ENCODE measurements around the gene TNFRSF4. TPM values are rescaled to one million over a fixed set of nuclear protein-coding genes. Genes with fewer than 3 reads are reported as not detected.
"Not testable (repeated sequence)": the region's sequence is repeated elsewhere in the genome, so short reads cannot be mapped to it uniquely, and the experiment has no call there.

Gene TNFRSF4
- total RNA-seq, 1 donor from 2014 or later = 418 TPM

DNA sequence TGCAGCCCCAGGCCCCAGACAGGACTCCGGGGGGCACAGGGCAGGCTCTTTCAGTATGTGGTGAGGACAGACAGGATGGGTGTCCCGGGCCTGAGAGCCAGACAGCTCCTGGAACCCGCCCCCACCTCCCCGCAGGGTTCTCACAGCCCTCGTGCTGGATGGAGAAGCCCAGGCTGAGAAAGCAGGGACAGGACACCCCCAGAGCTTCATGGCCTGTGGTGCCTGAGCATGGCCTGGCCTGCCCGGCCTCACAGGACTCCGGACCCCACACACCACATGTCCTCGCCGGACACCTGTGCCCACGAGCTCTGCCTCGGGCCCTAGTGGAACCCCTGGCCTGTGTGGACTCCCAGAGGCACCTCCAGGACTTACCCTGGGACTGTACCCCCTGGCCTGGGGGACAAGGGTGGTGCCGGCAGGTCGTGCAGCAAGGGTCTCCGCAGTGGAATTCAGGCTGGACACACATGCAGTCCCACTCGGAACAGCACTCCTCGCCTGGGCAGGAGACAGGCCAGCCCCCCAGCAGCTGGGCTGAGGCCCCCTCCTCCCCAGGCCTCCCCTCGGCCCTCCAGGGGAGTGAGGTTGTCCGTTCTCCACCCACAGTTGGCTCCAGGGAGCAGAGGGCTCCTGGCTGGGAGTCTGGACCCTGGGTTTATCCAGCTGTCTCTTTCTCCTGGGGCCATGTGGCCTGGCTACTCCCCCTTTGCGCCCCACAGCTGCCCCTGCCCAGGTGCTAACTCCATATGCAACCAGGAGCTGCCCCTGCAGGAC, 8.8 kb downstream of the TNFRSF4 start:
- intact Hi-C loops (cut with micrococcal nuclease) = loop anchor here (5.0 kb wide), 3 partner anchors 48 to 68 kb away; partner anchors contain the start of gene UBE2J2

DNA sequence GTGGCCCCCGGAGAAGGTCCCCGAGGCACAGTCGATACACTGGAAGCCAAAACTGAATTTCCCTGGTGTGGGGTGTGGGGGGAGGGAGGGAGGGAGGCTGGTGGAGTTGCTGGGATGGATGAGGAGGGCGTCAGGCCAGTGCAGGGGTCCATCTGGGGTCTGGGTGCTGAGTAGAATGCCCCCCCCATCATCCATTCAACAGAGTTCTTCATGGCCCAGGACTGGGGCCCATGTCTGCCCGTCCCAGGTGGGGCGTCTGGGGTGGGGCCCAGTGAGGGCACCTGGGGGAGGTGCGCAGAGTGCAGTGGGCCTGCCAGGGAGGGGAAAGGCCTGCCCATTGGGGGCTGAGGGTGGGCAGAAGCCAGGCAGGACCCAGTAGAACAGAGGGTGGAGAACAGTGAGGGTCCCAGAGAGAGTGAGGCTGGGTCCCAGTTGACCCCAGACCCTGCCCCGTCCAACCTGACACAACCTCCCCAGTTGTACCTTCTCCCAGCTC, 9.5 kb downstream of the TNFRSF4 start:
- intact Hi-C loops (cut with micrococcal nuclease) = no loop called here

DNA sequence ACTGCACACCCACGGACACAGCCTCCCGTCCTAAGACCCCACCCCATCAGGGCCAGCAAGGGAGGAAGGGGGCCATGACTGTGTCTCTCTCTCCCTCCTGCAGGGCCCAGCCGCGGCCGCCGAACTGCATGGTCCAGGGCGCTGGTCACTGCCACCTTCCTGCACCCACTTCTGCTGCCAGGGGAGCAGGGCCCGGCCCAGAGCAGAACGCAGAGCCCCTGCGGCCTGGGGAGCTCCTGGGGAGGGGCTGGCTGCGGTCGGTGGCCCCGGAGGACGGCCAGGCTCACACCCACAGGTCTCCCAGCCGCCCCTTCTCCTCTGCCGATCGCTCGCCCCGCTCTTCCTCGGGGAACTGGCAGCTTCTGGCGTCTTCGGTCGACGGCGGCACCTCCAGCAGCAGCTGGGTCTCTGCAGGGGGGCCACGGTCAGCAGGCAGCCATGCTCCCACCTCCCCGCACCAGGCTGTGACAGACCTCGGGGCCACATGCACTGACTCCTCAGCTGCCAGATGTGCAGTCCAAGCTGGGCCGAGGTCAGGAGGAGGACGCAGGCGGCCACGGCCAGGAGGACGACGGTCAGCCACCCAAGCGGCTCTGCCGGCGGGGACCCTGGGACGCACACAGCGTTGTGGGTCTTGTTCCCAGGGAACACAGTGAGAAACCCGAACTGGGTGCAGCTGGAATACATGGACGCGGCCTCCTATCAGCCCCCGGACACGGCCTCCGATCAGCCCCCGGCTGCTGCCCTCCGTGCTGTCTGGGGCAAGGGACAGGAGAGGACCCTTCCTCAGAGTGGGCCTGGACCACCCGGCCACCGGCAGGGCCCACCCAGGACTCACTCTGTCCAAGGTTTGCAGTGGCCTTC, 10.2 kb downstream of the TNFRSF4 start:
- intact Hi-C loops (cut with micrococcal nuclease) = no loop called here

- intact Hi-C loops (cut with micrococcal nuclease) = no loop called here
Observed at GRCh38 chr1:1202831-1203560, 11.0 kb downstream of the TNFRSF4 start.

- intact Hi-C loops (cut with micrococcal nuclease) = loop anchor here (1.0 kb wide), 1 partner anchor 57 kb away; no protein-coding TSS in a partner anchor
Observed at GRCh38 chr1:1200876-1201810, 12.8 kb downstream of the TNFRSF4 start.

DNA sequence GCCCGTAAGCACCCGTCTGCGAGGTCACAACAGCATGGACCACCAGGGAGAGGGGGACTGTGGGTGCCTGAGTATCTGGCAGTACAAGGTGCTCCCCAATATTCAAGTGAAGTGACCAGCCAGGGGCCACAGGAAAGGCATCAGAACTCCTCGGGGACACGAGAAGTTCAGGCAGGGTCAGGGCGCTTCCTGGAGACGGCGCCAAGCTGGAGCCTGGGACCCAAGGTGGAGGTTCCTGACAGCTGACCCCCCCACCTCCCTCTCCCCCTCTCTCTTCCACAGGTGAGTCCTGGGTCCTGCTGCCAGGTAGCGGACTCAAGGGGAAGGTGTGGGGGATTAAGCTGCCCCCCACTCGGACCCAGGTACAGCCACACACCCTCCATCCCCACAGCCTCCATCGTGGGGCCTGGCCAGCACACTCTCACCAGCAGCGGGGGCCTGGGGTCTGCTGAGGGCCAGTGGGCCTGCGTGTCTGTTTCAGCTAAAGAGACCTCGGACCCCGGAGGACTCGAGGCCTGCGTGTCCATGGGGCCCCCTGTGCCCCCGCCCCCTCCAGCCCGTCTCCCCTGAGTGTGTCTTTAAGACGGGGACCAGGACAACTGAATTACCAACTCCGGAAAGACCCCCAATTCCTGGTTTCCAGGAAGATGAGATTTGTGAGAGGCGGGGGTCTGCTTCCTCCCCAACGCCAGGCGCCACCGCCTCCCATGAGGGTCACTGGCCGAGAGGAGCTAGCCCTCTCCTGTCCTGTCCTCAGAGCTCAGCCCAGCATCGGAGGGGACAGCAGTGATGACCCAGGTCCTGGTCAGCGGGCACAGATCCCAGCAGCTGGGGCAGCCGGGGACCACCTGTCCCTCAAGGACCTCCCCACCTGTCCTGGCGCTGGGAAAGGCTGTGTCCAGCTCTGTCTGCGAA, 13.7 kb downstream of the TNFRSF4 start:
- intact Hi-C loops (cut with micrococcal nuclease) = loop anchor here (1.0 kb wide), 1 partner anchor 56 kb away; no protein-coding TSS in a partner anchor

GRCh38 chr1:1199141-1199960, 14.6 kb downstream of the TNFRSF4 start:
- intact Hi-C loops (cut with micrococcal nuclease) = no loop called here

- intact Hi-C loops (cut with micrococcal nuclease) = no loop called here
Observed at GRCh38 chr1:1198423-1199140, 15.4 kb downstream of the TNFRSF4 start.

GRCh38 chr1:1197551-1198422, 16.2 kb downstream of the TNFRSF4 start:
- intact Hi-C loops (cut with micrococcal nuclease) = no loop called here

GRCh38 chr1:1197188-1197500, 16.8 kb downstream of the TNFRSF4 start:
- intact Hi-C loops (cut with micrococcal nuclease) = no loop called here

- intact Hi-C loops (cut with micrococcal nuclease) = no loop called here
Observed at GRCh38 chr1:1196431-1197187, 17.3 kb downstream of the TNFRSF4 start.

DNA sequence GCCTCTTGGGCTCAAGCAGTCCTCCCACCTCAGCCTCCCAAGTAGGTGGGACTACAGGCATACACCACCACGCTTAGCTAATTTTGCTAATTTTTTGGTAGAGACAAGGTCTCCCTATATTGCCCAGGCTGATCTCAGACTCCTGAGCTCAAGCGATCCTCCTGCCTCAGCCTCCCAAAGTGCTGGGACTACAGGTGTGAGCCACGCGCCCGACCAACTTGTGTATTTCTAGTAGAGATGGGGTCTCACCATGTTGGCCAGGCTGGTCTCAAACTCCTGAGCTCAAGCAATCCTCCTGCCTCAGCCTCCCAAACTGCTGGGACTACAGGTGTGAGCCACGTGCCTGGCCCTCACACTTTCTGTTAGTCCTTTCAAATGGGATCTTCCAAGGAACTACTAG, 18.2 kb downstream of the TNFRSF4 start:
- intact Hi-C loops (cut with micrococcal nuclease) = not testable (repeated sequence)

- intact Hi-C loops (cut with micrococcal nuclease) = no loop called here
Observed at GRCh38 chr1:1194723-1195122, 19.2 kb downstream of the TNFRSF4 start.

DNA sequence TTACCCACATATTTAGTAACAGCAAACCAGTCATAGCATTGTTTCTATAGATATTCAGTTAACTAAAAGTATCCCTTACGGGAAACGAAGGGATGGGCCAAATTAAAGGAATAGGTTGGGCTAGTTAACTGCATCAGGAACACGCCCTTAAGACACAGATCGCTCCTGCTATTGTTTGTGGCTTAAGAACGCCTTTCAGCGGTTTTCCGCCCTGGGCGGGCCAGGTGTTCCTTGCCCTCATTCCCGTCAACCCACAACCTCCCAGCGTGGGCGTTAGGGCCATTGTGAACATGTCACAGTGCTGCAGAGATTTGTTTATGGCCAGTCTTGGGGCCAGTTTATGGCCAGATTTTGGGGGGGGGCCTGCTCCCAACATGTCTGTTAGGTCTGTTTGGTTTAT, 22.2 kb downstream of the TNFRSF4 start:
- intact Hi-C loops (cut with micrococcal nuclease) = no loop called here

- intact Hi-C loops (cut with micrococcal nuclease) = no loop called here
Observed at GRCh38 chr1:1189111-1189510, 24.8 kb downstream of the TNFRSF4 start.

DNA sequence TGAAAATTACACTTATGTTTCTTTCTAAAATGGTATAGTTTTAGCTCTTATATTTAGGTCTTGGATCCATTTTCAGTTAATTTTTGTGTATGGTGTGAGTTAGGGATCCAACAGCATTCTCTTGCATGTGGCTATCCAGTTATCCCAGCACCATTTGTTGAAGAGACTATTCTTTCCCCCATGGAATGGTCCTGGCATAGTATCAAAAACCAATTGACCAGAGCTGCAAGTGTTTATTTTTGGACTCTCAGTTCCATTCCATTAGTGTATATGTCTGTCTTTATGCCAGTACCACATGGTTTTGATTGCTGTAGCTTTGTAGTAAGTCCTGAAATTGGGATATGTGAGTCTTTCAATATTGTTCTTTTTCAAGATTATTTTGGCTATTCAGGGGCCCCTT, 26.0 kb downstream of the TNFRSF4 start:
- intact Hi-C loops (cut with micrococcal nuclease) = no loop called here
